ENCODE measurements around the gene DOP1A.
A peak's percentile ranks its signal among the peaks of the same experiment; 100 is the strongest.

DOP1A gene

GRCh38 chr6:83083476-83083875 is 16.0 kb downstream of the DOP1A start:
- Histone ChIP-seq H3K79me2 (ENCODE audit: control insufficient read depth, insufficient read depth, low read length, unreplicated experiment) (peaks cover 4% of the 10 kb centered on the region), H3K27me3 (ENCODE audit: insufficient read depth, low read length) (no peaks in the 10 kb centered on the region), H3K27ac (ENCODE audit: low read depth, low read length) (no peak overlapping the region), H3K4me3 (ENCODE audit: low read depth, low read length) (no peak overlapping the region), H3K4me1 (ENCODE audit: control insufficient read depth, insufficient read depth, low read length, unreplicated experiment) (no peaks in the 10 kb centered on the region), H2AFZ (ENCODE audit: low read length, unreplicated experiment) (no peak overlapping the region), H3K36me3 (ENCODE audit: insufficient read depth, low read length) (no peaks in the 10 kb centered on the region)

GRCh38 chr6:83086751-83087150 is 19.3 kb downstream of the DOP1A start:
- no peak overlapping the region for H2AFZ ChIP-seq (ENCODE audit: low read length, unreplicated experiment)
- H3K4me1 ChIP-seq (ENCODE audit: control insufficient read depth, insufficient read depth, low read length, unreplicated experiment): no peaks in the 10 kb centered on the region
- H3K36me3 ChIP-seq (ENCODE audit: insufficient read depth, low read length): no peaks in the 10 kb centered on the region
- H3K4me3 ChIP-seq (ENCODE audit: low read depth, low read length): no peak overlapping the region
- H3K27me3 ChIP-seq (ENCODE audit: insufficient read depth, low read length): no peaks in the 10 kb centered on the region
- no peak overlapping the region for H3K27ac ChIP-seq (ENCODE audit: low read depth, low read length)
- no peaks in the 10 kb centered on the region for H3K79me2 ChIP-seq (ENCODE audit: control insufficient read depth, insufficient read depth, low read length, unreplicated experiment)

- no peak overlapping the region for H3K4me3 ChIP-seq (ENCODE audit: low read depth, low read length)
- no peaks in the 10 kb centered on the region for H3K36me3 ChIP-seq (ENCODE audit: insufficient read depth, low read length)
- H3K4me1 ChIP-seq (ENCODE audit: control insufficient read depth, insufficient read depth, low read length, unreplicated experiment): peaks cover 6% of the 10 kb centered on the region
- peak overlapping the region; percentile 24; the same call in 1 of the 2 replicates for H3K27ac ChIP-seq (ENCODE audit: low read depth, low read length)
- no peak overlapping the region for H2AFZ ChIP-seq (ENCODE audit: low read length, unreplicated experiment)
- H3K27me3 ChIP-seq (ENCODE audit: insufficient read depth, low read length): no peaks in the 10 kb centered on the region
- H3K79me2 ChIP-seq (ENCODE audit: control insufficient read depth, insufficient read depth, low read length, unreplicated experiment): no peaks in the 10 kb centered on the region
Measured at GRCh38 chr6:83092756-83093399, 25.4 kb downstream of the DOP1A start.

GRCh38 chr6:83096791-83097190 is 29.3 kb downstream of the DOP1A start:
- H3K27me3 ChIP-seq (ENCODE audit: insufficient read depth, low read length): no peaks in the 10 kb centered on the region
- no peak overlapping the region for H3K4me3 ChIP-seq (ENCODE audit: low read depth, low read length)

GRCh38 chr6:83097204-83097603 is 29.7 kb downstream of the DOP1A start:
- H3K27me3 ChIP-seq (ENCODE audit: insufficient read depth, low read length): no peaks in the 10 kb centered on the region
- no peaks in the 10 kb centered on the region for H3K79me2 ChIP-seq (ENCODE audit: control insufficient read depth, insufficient read depth, low read length, unreplicated experiment)
- H2AFZ ChIP-seq (ENCODE audit: low read length, unreplicated experiment): no peak overlapping the region
- no peak overlapping the region for H3K27ac ChIP-seq (ENCODE audit: low read depth, low read length)
- peaks cover 6% of the 10 kb centered on the region for H3K4me1 ChIP-seq (ENCODE audit: control insufficient read depth, insufficient read depth, low read length, unreplicated experiment)
- H3K36me3 ChIP-seq (ENCODE audit: insufficient read depth, low read length): peaks cover 4% of the 10 kb centered on the region; the same call in 1 of the 2 replicates
- no peak overlapping the region for H3K4me3 ChIP-seq (ENCODE audit: low read depth, low read length)

More at GRCh38 chr6:83096791-83097190, 29.3 kb downstream of the DOP1A start:
- H3K36me3 ChIP-seq (ENCODE audit: insufficient read depth, low read length): no peaks in the 10 kb centered on the region
- H3K27ac ChIP-seq (ENCODE audit: low read depth, low read length): no peak overlapping the region
- no peak overlapping the region for H2AFZ ChIP-seq (ENCODE audit: low read length, unreplicated experiment)
- H3K79me2 ChIP-seq (ENCODE audit: control insufficient read depth, insufficient read depth, low read length, unreplicated experiment): no peaks in the 10 kb centered on the region
- peaks cover 6% of the 10 kb centered on the region for H3K4me1 ChIP-seq (ENCODE audit: control insufficient read depth, insufficient read depth, low read length, unreplicated experiment)

- Histone ChIP-seq H3K4me1 (ENCODE audit: control insufficient read depth, insufficient read depth, low read length, unreplicated experiment) (peaks cover 6% of the 10 kb centered on the region), H3K36me3 (ENCODE audit: insufficient read depth, low read length) (peaks cover 6% of the 10 kb centered on the region; the same call in 1 of the 2 replicates), H3K27ac (ENCODE audit: low read depth, low read length) (no peak overlapping the region), H3K4me3 (ENCODE audit: low read depth, low read length) (no peak overlapping the region), H3K79me2 (ENCODE audit: control insufficient read depth, insufficient read depth, low read length, unreplicated experiment) (no peaks in the 10 kb centered on the region), H2AFZ (ENCODE audit: low read length, unreplicated experiment) (no peak overlapping the region), H3K27me3 (ENCODE audit: insufficient read depth, low read length) (no peaks in the 10 kb centered on the region)
Measured at GRCh38 chr6:83097675-83098074, 30.2 kb downstream of the DOP1A start.

- peaks cover 4% of the 10 kb centered on the region for H3K4me1 ChIP-seq (ENCODE audit: control insufficient read depth, insufficient read depth, low read length, unreplicated experiment)
- no peak overlapping the region for H3K27ac ChIP-seq (ENCODE audit: low read depth, low read length)
- no peak overlapping the region for H2AFZ ChIP-seq (ENCODE audit: low read length, unreplicated experiment)
- H3K4me3 ChIP-seq (ENCODE audit: low read depth, low read length): no peak overlapping the region
- H3K27me3 ChIP-seq (ENCODE audit: insufficient read depth, low read length): no peaks in the 10 kb centered on the region
- peaks cover 6% of the 10 kb centered on the region; the same call in 1 of the 2 replicates for H3K36me3 ChIP-seq (ENCODE audit: insufficient read depth, low read length)
- no peaks in the 10 kb centered on the region for H3K79me2 ChIP-seq (ENCODE audit: control insufficient read depth, insufficient read depth, low read length, unreplicated experiment)
Measured at GRCh38 chr6:83098589-83098988, 31.1 kb downstream of the DOP1A start.

- no peaks in the 10 kb centered on the region for H3K27me3 ChIP-seq (ENCODE audit: insufficient read depth, low read length)
- H3K4me1 ChIP-seq (ENCODE audit: control insufficient read depth, insufficient read depth, low read length, unreplicated experiment): no peaks in the 10 kb centered on the region
- H2AFZ ChIP-seq (ENCODE audit: low read length, unreplicated experiment): no peak overlapping the region
- no peak overlapping the region for H3K4me3 ChIP-seq (ENCODE audit: low read depth, low read length)
- H3K27ac ChIP-seq (ENCODE audit: low read depth, low read length): no peak overlapping the region
- peaks cover 8% of the 10 kb centered on the region; the same call in 1 of the 2 replicates for H3K36me3 ChIP-seq (ENCODE audit: insufficient read depth, low read length)
- no peaks in the 10 kb centered on the region for H3K79me2 ChIP-seq (ENCODE audit: control insufficient read depth, insufficient read depth, low read length, unreplicated experiment)
Measured at GRCh38 chr6:83108378-83108777, 40.9 kb downstream of the DOP1A start.

GRCh38 chr6:83113258-83113657 is 45.8 kb downstream of the DOP1A start:
- no peaks in the 10 kb centered on the region for H3K79me2 ChIP-seq (ENCODE audit: control insufficient read depth, insufficient read depth, low read length, unreplicated experiment)
- H2AFZ ChIP-seq (ENCODE audit: low read length, unreplicated experiment): no peak overlapping the region
- H3K27me3 ChIP-seq (ENCODE audit: insufficient read depth, low read length): no peaks in the 10 kb centered on the region
- H3K4me1 ChIP-seq (ENCODE audit: control insufficient read depth, insufficient read depth, low read length, unreplicated experiment): no peaks in the 10 kb centered on the region
- H3K36me3 ChIP-seq (ENCODE audit: insufficient read depth, low read length): no peaks in the 10 kb centered on the region
- H3K27ac ChIP-seq (ENCODE audit: low read depth, low read length): no peak overlapping the region
- no peak overlapping the region for H3K4me3 ChIP-seq (ENCODE audit: low read depth, low read length)

GRCh38 chr6:83114164-83114563 is 46.7 kb downstream of the DOP1A start:
- no peak overlapping the region for H3K4me3 ChIP-seq (ENCODE audit: low read depth, low read length)
- H3K4me1 ChIP-seq (ENCODE audit: control insufficient read depth, insufficient read depth, low read length, unreplicated experiment): no peaks in the 10 kb centered on the region
- H3K79me2 ChIP-seq (ENCODE audit: control insufficient read depth, insufficient read depth, low read length, unreplicated experiment): no peaks in the 10 kb centered on the region
- H3K27ac ChIP-seq (ENCODE audit: low read depth, low read length): no peak overlapping the region
- no peaks in the 10 kb centered on the region for H3K36me3 ChIP-seq (ENCODE audit: insufficient read depth, low read length)
- no peak overlapping the region for H2AFZ ChIP-seq (ENCODE audit: low read length, unreplicated experiment)
- H3K27me3 ChIP-seq (ENCODE audit: insufficient read depth, low read length): no peaks in the 10 kb centered on the region

GRCh38 chr6:83117802-83118201 is 50.3 kb downstream of the DOP1A start:
- no peak overlapping the region for H3K27ac ChIP-seq (ENCODE audit: low read depth, low read length)
- H3K27me3 ChIP-seq (ENCODE audit: insufficient read depth, low read length): no peaks in the 10 kb centered on the region
- H3K4me3 ChIP-seq (ENCODE audit: low read depth, low read length): no peak overlapping the region
- H2AFZ ChIP-seq (ENCODE audit: low read length, unreplicated experiment): no peak overlapping the region
- no peaks in the 10 kb centered on the region for H3K36me3 ChIP-seq (ENCODE audit: insufficient read depth, low read length)
- no peaks in the 10 kb centered on the region for H3K79me2 ChIP-seq (ENCODE audit: control insufficient read depth, insufficient read depth, low read length, unreplicated experiment)
- H3K4me1 ChIP-seq (ENCODE audit: control insufficient read depth, insufficient read depth, low read length, unreplicated experiment): no peaks in the 10 kb centered on the region
